Nephron (organoid): Measurements from ENCODE around the gene NDUFS7.
A peak's percentile ranks its signal among the peaks of the same experiment; 100 is the strongest.

ENCODE experiments used
- H3K27ac Mint-ChIP-seq, 3 experiments: 2 replicates each; pipeline ENCODE4 v1.8.0; 2020; ENCODE audit warnings: mixed read lengths in 3 of 3, mild to moderate bottlenecking in 2 of 3, moderate library complexity in 1 of 3
- H3K27me3 Mint-ChIP-seq: 2 replicates; pipeline ENCODE4 v1.8.0; 2021; ENCODE audit warnings: low read depth, mild to moderate bottlenecking, moderate library complexity, mixed read lengths
- H3K36me3 Mint-ChIP-seq: 2 replicates; pipeline ENCODE4 v1.8.0; 2020; ENCODE audit warnings: low read depth, mixed read lengths
- H3K4me1 Mint-ChIP-seq: 2 replicates; pipeline ENCODE4 v1.8.0; 2020; ENCODE audit warnings: mixed read lengths
- H3K4me3 Mint-ChIP-seq, 3 experiments: 2 replicates each; pipeline ENCODE4 v1.8.0; 2020; ENCODE audit warnings: mild to moderate bottlenecking in 3 of 3, mixed read lengths in 3 of 3, moderate library complexity in 2 of 3
- H3K9me3 Mint-ChIP-seq: 2 replicates; pipeline ENCODE4 v1.8.0; 2020; ENCODE audit warnings: mixed read lengths
- TF ChIP-seq, protein P1 (sequence below), 3 experiments: fragments of 200-600 bp; sonication (generic); IDR thresholded peaks; one replicate each; pipeline ENCODE4 v1.5.0; 2021; ENCODE audit warnings: antibody characterized with exemption in 3 of 3; ENCODE audit not compliant: unreplicated experiment in 3 of 3

The NDUFS7 gene

DNA sequence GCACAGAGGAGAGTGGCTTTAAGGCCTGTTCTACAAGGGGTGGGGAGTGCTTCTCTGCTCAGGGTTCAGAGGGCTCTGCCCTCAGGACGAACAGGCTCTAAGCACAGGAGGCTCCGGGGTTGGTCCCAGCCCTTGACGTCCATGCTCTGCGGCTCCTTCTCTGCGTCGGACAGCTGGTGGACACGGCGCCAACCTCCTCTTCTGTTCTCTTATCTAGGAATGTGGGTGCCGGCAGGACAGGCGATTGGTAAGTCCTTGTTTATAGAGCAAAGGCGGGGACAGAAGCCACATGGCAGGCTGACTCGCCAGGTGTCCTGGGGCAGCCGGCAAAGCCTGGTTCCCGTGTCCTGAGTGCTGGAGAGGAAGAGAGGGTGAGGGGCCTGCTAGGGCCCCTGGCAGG lies 46.0 kb downstream of the NDUFS7 start:
- H3K27ac Mint-ChIP-seq, result peak overlapping the region in 1 of 3 experiments; percentile 38
- TF ChIP-seq, protein P1, sequence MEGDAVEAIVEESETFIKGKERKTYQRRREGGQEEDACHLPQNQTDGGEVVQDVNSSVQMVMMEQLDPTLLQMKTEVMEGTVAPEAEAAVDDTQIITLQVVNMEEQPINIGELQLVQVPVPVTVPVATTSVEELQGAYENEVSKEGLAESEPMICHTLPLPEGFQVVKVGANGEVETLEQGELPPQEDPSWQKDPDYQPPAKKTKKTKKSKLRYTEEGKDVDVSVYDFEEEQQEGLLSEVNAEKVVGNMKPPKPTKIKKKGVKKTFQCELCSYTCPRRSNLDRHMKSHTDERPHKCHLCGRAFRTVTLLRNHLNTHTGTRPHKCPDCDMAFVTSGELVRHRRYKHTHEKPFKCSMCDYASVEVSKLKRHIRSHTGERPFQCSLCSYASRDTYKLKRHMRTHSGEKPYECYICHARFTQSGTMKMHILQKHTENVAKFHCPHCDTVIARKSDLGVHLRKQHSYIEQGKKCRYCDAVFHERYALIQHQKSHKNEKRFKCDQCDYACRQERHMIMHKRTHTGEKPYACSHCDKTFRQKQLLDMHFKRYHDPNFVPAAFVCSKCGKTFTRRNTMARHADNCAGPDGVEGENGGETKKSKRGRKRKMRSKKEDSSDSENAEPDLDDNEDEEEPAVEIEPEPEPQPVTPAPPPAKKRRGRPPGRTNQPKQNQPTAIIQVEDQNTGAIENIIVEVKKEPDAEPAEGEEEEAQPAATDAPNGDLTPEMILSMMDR (IDR thresholded peaks at IDR 0.05; ENCODE audit: unreplicated experiment in 3 of 3), result no peak
- H3K36me3 Mint-ChIP-seq, result peaks cover 20% of the 10 kb centered on the region
- H3K4me1 Mint-ChIP-seq, result peaks cover 12% of the 10 kb centered on the region
- H3K4me3 Mint-ChIP-seq, result no peak overlapping the region
- no peaks in the 10 kb centered on the region for H3K9me3 Mint-ChIP-seq
- H3K27me3 Mint-ChIP-seq, result no peaks in the 10 kb centered on the region

DNA sequence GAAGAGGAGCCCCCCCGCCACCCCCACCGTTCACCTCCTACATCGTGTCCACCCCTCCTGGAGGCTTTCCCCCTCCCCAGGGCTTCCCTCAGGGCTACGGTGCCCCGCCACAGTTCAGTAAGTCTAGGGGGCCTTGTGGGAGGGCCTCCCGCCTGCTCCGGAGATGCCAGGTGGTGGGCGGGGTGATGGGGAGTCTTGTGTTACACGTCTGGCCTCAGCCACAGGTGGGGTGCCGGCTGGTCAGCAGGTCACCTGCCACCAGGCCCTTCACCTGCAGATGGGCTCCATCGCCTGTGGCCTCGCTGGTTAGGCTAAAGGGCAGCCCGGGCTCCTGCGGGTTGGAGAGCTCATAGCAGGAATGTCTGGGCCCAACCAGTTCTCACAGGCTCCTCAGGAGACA lies 46.5 kb downstream of the NDUFS7 start:
- Mint-ChIP-seq H3K36me3 (peaks cover 17% of the 10 kb centered on the region), H3K4me1 (peaks cover 7% of the 10 kb centered on the region), H3K4me3 (no peak overlapping the region), H3K27me3 (no peaks in the 10 kb centered on the region), H3K27ac (no peak overlapping the region), H3K9me3 (no peaks in the 10 kb centered on the region)
- TF ChIP-seq, protein P1 (IDR thresholded peaks at IDR 0.05; ENCODE audit: unreplicated experiment in 3 of 3), result no peak

DNA sequence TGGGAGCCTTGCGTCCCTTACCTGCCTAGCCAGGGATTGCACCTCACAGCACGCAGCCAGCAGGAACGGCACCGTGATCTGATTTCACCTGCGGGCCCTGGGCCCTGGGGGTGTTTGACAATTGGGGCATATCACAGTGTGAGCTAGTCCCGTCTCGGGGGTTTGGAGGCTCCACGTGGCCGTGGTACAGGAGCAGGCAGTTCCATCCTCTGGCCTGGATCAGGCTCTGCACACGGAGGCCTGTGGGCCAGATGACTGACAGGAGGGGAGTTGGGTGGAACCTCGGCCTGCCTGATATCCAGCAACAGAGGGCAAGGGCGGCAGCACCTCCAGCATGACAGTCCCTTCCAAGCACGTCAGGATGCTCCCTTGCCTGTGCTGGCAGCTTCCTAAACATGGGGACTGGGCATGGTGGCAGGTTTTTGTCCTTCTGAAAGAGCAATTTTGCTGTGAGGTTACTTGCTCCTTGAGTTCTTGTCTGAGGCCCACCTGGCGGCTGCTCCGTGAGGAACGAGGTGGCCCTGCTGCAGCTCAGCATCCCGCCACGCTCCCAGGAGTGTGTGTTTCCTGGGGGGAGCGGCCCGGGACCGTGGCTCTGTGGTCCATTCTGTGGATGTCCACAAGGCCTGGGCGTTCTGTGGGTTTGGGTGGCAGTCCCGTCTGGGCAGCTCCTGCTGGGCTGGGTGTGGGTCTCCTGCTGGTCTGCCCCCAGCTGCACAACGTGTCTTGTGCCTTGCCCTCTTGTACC lies 48.2 kb downstream of the NDUFS7 start:
- Mint-ChIP-seq H3K27me3 (no peaks in the 10 kb centered on the region), H3K4me3 (no peak overlapping the region), H3K9me3 (no peaks in the 10 kb centered on the region), H3K4me1 (no peaks in the 10 kb centered on the region), H3K36me3 (peaks cover 19% of the 10 kb centered on the region), H3K27ac (no peak overlapping the region)
- TF ChIP-seq, protein P1 (IDR thresholded peaks at IDR 0.05; ENCODE audit: unreplicated experiment in 3 of 3), result no peak

DNA sequence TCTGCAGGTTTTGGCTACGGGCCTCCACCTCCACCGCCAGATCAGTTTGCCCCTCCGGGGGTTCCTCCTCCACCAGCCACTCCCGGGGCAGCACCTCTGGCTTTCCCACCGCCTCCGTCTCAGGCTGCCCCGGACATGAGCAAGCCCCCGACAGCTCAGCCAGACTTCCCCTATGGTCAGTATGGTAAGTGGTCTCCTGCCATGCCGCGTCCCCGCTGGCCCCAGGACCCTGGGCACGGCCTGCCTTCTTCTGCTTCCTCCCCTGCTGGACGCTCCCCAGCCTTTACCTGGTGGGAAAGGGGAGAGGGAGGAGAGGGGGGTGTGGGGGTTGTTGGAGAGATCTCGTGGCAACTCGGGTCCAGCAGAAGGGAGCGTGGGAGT lies 48.8 kb downstream of the NDUFS7 start:
- TF ChIP-seq, protein P1 (IDR thresholded peaks at IDR 0.05; ENCODE audit: unreplicated experiment in 3 of 3), result no peak
- H3K27me3 Mint-ChIP-seq, result no peaks in the 10 kb centered on the region
- no peaks in the 10 kb centered on the region for H3K9me3 Mint-ChIP-seq
- no peaks in the 10 kb centered on the region for H3K4me1 Mint-ChIP-seq
- H3K4me3 Mint-ChIP-seq, result no peak overlapping the region
- peaks cover 19% of the 10 kb centered on the region for H3K36me3 Mint-ChIP-seq
- no peak overlapping the region for H3K27ac Mint-ChIP-seq

DNA sequence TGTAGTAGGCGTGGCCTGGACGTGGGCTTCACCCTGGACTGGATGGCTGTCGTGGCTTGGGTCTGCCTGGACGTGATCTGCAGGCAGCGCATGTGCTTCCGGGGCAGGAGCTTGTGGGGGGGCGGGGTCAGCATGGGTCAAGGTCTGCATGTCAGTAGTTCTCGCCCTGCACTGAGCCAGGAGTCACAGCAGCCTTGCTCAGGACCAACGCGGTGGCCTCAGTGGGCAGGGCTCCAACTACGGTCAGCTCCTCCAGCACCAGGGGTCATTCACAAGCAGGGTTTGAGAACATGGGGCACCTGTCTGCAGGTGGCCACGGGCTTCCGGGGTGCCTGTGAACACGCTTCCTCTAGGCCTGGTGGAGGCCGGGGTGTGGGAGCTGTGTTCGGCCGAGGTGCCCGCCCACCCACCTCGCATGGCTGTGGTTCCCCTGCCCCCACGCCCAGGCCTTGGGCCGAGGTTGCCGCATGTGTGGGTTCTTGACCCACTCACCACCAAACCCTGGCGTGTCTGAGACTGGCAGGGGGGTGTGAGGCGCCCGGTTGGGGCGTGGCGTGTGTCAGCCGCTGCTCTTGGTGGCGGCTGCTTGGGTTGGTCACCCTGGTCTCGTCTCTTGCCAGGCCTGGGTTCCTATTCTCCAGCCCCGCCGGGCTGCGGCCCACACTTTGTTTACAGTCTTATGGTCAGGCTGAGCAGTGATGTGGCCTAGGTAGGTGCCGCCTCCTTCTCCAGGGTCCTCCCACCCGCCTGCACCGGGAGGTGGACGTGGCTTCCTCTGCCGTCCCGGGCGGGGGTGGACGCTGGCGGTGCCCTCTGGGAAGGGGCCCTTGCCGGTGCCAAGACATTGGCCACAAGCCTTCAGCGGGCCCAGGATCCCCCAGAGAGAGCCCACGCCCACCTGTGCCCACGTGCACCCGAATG lies 49.7 kb downstream of the NDUFS7 start:
- peaks cover 15% of the 10 kb centered on the region for H3K36me3 Mint-ChIP-seq
- H3K27me3 Mint-ChIP-seq, result no peaks in the 10 kb centered on the region
- H3K27ac Mint-ChIP-seq, result no peak overlapping the region
- TF ChIP-seq, protein P1 (IDR thresholded peaks at IDR 0.05; ENCODE audit: unreplicated experiment in 3 of 3), result no peak
- H3K9me3 Mint-ChIP-seq, result no peaks in the 10 kb centered on the region
- H3K4me1 Mint-ChIP-seq, result no peaks in the 10 kb centered on the region
- H3K4me3 Mint-ChIP-seq, result no peak overlapping the region
